IMR-90 (cell line): Measurements from ENCODE around the gene FCN1. TPM values are rescaled to one million over a fixed set of nuclear protein-coding genes. Genes with fewer than 3 reads are reported as not detected.

ENCODE experiments used
- ATAC-seq: fragments of 200-7000 bp; cut with Tn5 transposase; 2 replicates; pipeline ENCODE4 v1.9.1; 2020; ENCODE audit warnings: low read depth, mild to moderate bottlenecking, moderate library complexity
- BruUV-seq: library from RNA; stranded (reverse); fragments of 400-500 nt; replicated peaks from 2 replicates; lab custom pipeline; 2021; lab: Mats Ljungman, UMichigan
- CTCF ChIA-PET: fragments of 300-600 bp; formaldehyde crosslinking; extraction: SDS; loops from one replicate; lab custom pipeline; 2021; ENCODE audit warnings: antibody characterized with exemption; lab: Yijun Ruan, JAX
- POLR2A ChIA-PET: fragments of 300-600 bp; sonication (Branson Sonifier 250); formaldehyde crosslinking; loops from one replicate; lab custom pipeline; 2022; ENCODE audit warnings: antibody characterized with exemption; ENCODE audit not compliant: unreplicated experiment; lab: Charles Lee
- DNase-seq: peaks from one replicate; pipeline ENCODE4 v3.0.0; 2013
- H2AFZ ChIP-seq: replicated peaks from 2 replicates; pipeline ENCODE3; 2013; ENCODE audit warnings: low read length, mild to moderate bottlenecking; ENCODE audit not compliant: poor library complexity
- H2AK5ac ChIP-seq: 2 replicates; pipeline ENCODE4 v1.6.1; 2013; ENCODE audit warnings: low read depth, low read length, inconsistent platforms
- H2AK9ac ChIP-seq: replicated peaks from 2 replicates; pipeline ENCODE3; 2013; ENCODE audit warnings: mild to moderate bottlenecking, low read depth, low read length, moderate library complexity; ENCODE audit not compliant: poor library complexity
- H2BK120ac ChIP-seq: 2 replicates; pipeline ENCODE4 v1.6.1; 2013; ENCODE audit warnings: low read depth, low read length, inconsistent platforms
- H2BK15ac ChIP-seq: 3 replicates; pipeline ENCODE4 v1.6.1; 2013; ENCODE audit warnings: low read depth, low read length, inconsistent platforms
- H2BK20ac ChIP-seq: 2 replicates; pipeline ENCODE4 v1.6.1; 2013; ENCODE audit warnings: low read depth, mild to moderate bottlenecking, inconsistent platforms, low read length, moderate library complexity
- H2BK5ac ChIP-seq: 2 replicates; pipeline ENCODE4 v1.6.1; 2013; ENCODE audit warnings: mild to moderate bottlenecking, low read depth, low read length, inconsistent platforms; ENCODE audit not compliant: poor library complexity, severe bottlenecking
- H3K14ac ChIP-seq: replicated peaks from 2 replicates; pipeline ENCODE4 v1.6.1; 2013; ENCODE audit warnings: low read depth, low read length, inconsistent platforms
- H3K18ac ChIP-seq: 2 replicates; pipeline ENCODE4 v1.6.1; 2013; ENCODE audit warnings: low read depth, low read length, control low read depth
- H3K23ac ChIP-seq: 2 replicates; pipeline ENCODE4 v1.6.1; 2013; ENCODE audit warnings: low read depth, low read length, inconsistent platforms
- H3K27ac ChIP-seq: 2 replicates; pipeline ENCODE4 v1.5.1; 2013; ENCODE audit warnings: mild to moderate bottlenecking, control low read depth, low read length; ENCODE audit not compliant: insufficient read depth
- H3K27me3 ChIP-seq: 2 replicates; pipeline ENCODE4 v1.6.1; 2013; ENCODE audit warnings: low read length; ENCODE audit not compliant: control insufficient read depth, insufficient read depth
- H3K36me3 ChIP-seq: 2 replicates; pipeline ENCODE4 v1.6.1; 2013; ENCODE audit warnings: low read length, mixed read lengths; ENCODE audit not compliant: control insufficient read depth, insufficient read depth
- H3K4ac ChIP-seq: 2 replicates; pipeline ENCODE4 v1.6.1; 2013; ENCODE audit warnings: low read depth, low read length, inconsistent platforms
- H3K4me1 ChIP-seq: 2 replicates; pipeline ENCODE4 v1.6.1; 2013; ENCODE audit warnings: low read length, mixed read lengths; ENCODE audit not compliant: control insufficient read depth, insufficient read depth
- H3K4me2 ChIP-seq: 2 replicates; pipeline ENCODE4 v1.6.1; 2013; ENCODE audit warnings: low read depth, mild to moderate bottlenecking, control low read depth, low read length, moderate library complexity
- H3K4me3 ChIP-seq: 2 replicates; pipeline ENCODE4 v1.5.1; 2013; ENCODE audit warnings: low read depth, mild to moderate bottlenecking, control low read depth, low read length, moderate library complexity; ENCODE audit not compliant: insufficient read depth
- H3K56ac ChIP-seq: 2 replicates; pipeline ENCODE4 v1.6.1; 2013; ENCODE audit warnings: low read length, inconsistent platforms; ENCODE audit not compliant: insufficient read depth; ENCODE audit errors: extremely low read depth
- H3K79me1 ChIP-seq, 2 experiments: 2 replicates each; pipeline ENCODE4 v1.6.1; 2013; ENCODE audit warnings: low read length in 2 of 2, inconsistent platforms in 1 of 2, low read depth in 1 of 2
- H3K9ac ChIP-seq: 2 replicates; pipeline ENCODE4 v1.6.1; 2013; ENCODE audit warnings: low read depth, low read length, control low read depth
- H3K9me1 ChIP-seq: 2 replicates; pipeline ENCODE4 v1.6.1; 2013; ENCODE audit warnings: low read length, inconsistent platforms; ENCODE audit not compliant: insufficient read depth
- H3K9me3 ChIP-seq: 2 replicates; pipeline ENCODE4 v1.6.1; 2013; ENCODE audit warnings: low read length; ENCODE audit not compliant: control insufficient read depth, insufficient read depth
- H4K20me1 ChIP-seq: 2 replicates; pipeline ENCODE4 v1.6.1; 2013; ENCODE audit warnings: low read length, inconsistent platforms; ENCODE audit not compliant: insufficient read depth
- H4K5ac ChIP-seq: 2 replicates; pipeline ENCODE4 v1.6.1; 2013; ENCODE audit warnings: mild to moderate bottlenecking, low read depth, low read length, control low read depth
- H4K8ac ChIP-seq, 2 experiments: 2 replicates each; pipeline ENCODE4 v1.6.1; 2013; ENCODE audit warnings: low read depth in 2 of 2, low read length in 2 of 2, control low read depth in 1 of 2, inconsistent platforms in 1 of 2
- H4K91ac ChIP-seq: 2 replicates; pipeline ENCODE4 v1.6.1; 2013; ENCODE audit warnings: low read depth, low read length, inconsistent platforms; ENCODE audit not compliant: insufficient read depth
- CEBPB ChIP-seq: IDR thresholded peaks from 2 replicates; pipeline ENCODE4 v1.6.1; 2012; ENCODE audit warnings: low read depth, low read length, improper control_type of control experiment
- CHD1 ChIP-seq: IDR thresholded peaks from 2 replicates; pipeline ENCODE4 v1.6.1; 2012; ENCODE audit warnings: low read depth, low read length, improper control_type of control experiment
- FOS ChIP-seq: fragments of 150-350 bp; IDR thresholded peaks from 2 replicates; pipeline ENCODE4 v1.6.1; 2016; ENCODE audit warnings: low read depth, low read length
- MAFK ChIP-seq: IDR thresholded peaks from 2 replicates; pipeline ENCODE4 v1.6.1; 2012; ENCODE audit warnings: low read depth, low read length, improper control_type of control experiment
- MAZ ChIP-seq: IDR thresholded peaks from 2 replicates; pipeline ENCODE4 v1.6.1; 2012; ENCODE audit warnings: low read depth, mild to moderate bottlenecking, low read length, improper control_type of control experiment, moderate library complexity, borderline replicate concordance
- MXI1 ChIP-seq: IDR thresholded peaks from 2 replicates; pipeline ENCODE4 v1.6.1; 2012; ENCODE audit warnings: low read depth, mild to moderate bottlenecking, low read length, moderate library complexity, borderline replicate concordance
- NFE2L2 ChIP-seq: fragments of 150-350 bp; IDR thresholded peaks from 2 replicates; pipeline ENCODE4 v1.6.1; 2016; ENCODE audit warnings: low read depth, mild to moderate bottlenecking, low read length
- POLR2A ChIP-seq: IDR thresholded peaks from 2 replicates; pipeline ENCODE4 v1.6.1; 2012; ENCODE audit warnings: mild to moderate bottlenecking, low read depth, low read length
- RAD21 ChIP-seq: IDR thresholded peaks from 2 replicates; pipeline ENCODE4 v1.6.1; 2012; ENCODE audit warnings: low read length, improper control_type of control experiment
- RCOR1 ChIP-seq: IDR thresholded peaks from 2 replicates; pipeline ENCODE4 v1.6.1; 2012; ENCODE audit warnings: mild to moderate bottlenecking, low read length, improper control_type of control experiment; ENCODE audit not compliant: insufficient replicate concordance
- WGBS, 2 experiments: methylation state at CpG; one replicate each; pipeline versions ENCODE4 v1.1.5 to v1.1.7; 2013; ENCODE audit warnings: missing lambda C conversion rate in 2 of 2; ENCODE audit not compliant: insufficient read length in 1 of 2; ENCODE audit errors: extremely low coverage in 2 of 2; 5-methylcytosine and 5-hydroxymethylcytosine counted together
- dilution Hi-C: fragments of 300-500 bp; cut with HindIII; formaldehyde crosslinking; loops from one replicate; pipeline ENCODE4 v1.14.3; 2018; ENCODE audit warnings: low sequenced_read_pairs; ENCODE audit not compliant: unreplicated experiment
- in situ Hi-C: fragments of 300-500 bp; cut with MboI; formaldehyde crosslinking; loops from 3 replicates; pipeline ENCODE4 v1.14.3; 2019; ENCODE audit warnings: low sequenced_read_pairs, inconsistent platforms, mixed read lengths
- intact Hi-C: fragments of 100-400 bp; cut with micrococcal nuclease; formaldehyde crosslinking; loops from 2 replicates; pipeline ENCODE4 v1.10.0; 2022
- polyA plus RNA-seq, 3 experiments: library from polyadenylated mRNA; depleted of rRNA; stranded (reverse); fragments of >200 nt; gene quantifications; 2 replicates each; pipeline ENCODE4 v1.2.3, GENCODE V29; 2012; ENCODE audit warnings: low replicate concordance in 1 of 3
- total RNA-seq: library from RNA; depleted of rRNA; stranded (reverse); fragments of >200 nt; gene quantifications from 2 replicates; pipeline ENCODE4 v1.2.3, GENCODE V29; 2012
- TF ChIP-seq, protein P1 (sequence below): fragments of 150-350 bp; IDR thresholded peaks from 2 replicates; pipeline ENCODE4 v1.6.1; 2017; ENCODE audit warnings: mild to moderate bottlenecking, antibody characterized with exemption, low read length, low read depth
- TF ChIP-seq, protein P2 (sequence below): conservative IDR thresholded peaks from 2 replicates; pipeline ENCODE4 v1.5.1; 2012; ENCODE audit warnings: mild to moderate bottlenecking, low read depth, low read length, improper control_type of control experiment
- TF ChIP-seq, protein P3 (sequence below): fragments of 150-350 bp; IDR thresholded peaks from 2 replicates; pipeline ENCODE4 v1.6.1; 2016; ENCODE audit warnings: low read depth, mild to moderate bottlenecking, low read length, moderate library complexity, borderline replicate concordance

FCN1 gene
- total and polyA plus RNA-seq, 2 of the 4 experiments (the other 2 are of a cell fraction), result not detected

GRCh38 chr9:134898319-134898718, 19.4 kb downstream of the FCN1 start:
- no TSS peak for BruUV-seq
- intact Hi-C loops, result no loop called here
- POLR2A ChIA-PET, result no interaction called here

More at GRCh38 chr9:134898319-134898718, 19.4 kb downstream of the FCN1 start:
- no peak for DNase-seq
- no peak overlapping the region for H3K56ac ChIP-seq
- H4K8ac ChIP-seq, result no peak overlapping the region
- no peak overlapping the region for H2AFZ ChIP-seq
- H3K9ac ChIP-seq, result no peak overlapping the region
- no peaks in the 10 kb centered on the region for H3K9me1 ChIP-seq
- H2AK5ac ChIP-seq, result no peak overlapping the region
- no peaks in the 10 kb centered on the region for H3K79me1 ChIP-seq
- no peak overlapping the region for H3K23ac ChIP-seq
- no peak for ATAC-seq
- H3K4me1 ChIP-seq, result peaks cover 10% of the 10 kb centered on the region
- no peak overlapping the region for H3K4ac ChIP-seq
- H3K4me3 ChIP-seq, result no peak overlapping the region
- no peak overlapping the region for H3K18ac ChIP-seq
- H2BK5ac ChIP-seq, result no peak overlapping the region
- CTCF ChIA-PET, result no interaction called here
- H2AK9ac ChIP-seq, result no peak overlapping the region
- H3K27me3 ChIP-seq, result peaks cover 12% of the 10 kb centered on the region
- H4K20me1 ChIP-seq, result no peaks in the 10 kb centered on the region
- peaks cover 10% of the 10 kb centered on the region; the same call in 1 of the 2 replicates for H3K9me3 ChIP-seq
- no peak overlapping the region for H3K14ac ChIP-seq
- no CpG with 5 or more reads among the region's 2 CpGs for WGBS, 2 experiments
- H4K91ac ChIP-seq, result no peak overlapping the region
- in situ Hi-C loops, result no loop called here
- no peak overlapping the region for H2BK20ac ChIP-seq
- dilution Hi-C loops, result no loop called here
- H2BK120ac ChIP-seq, result no peak overlapping the region
- TF ChIP-seq CHD1, result no peak
- TF ChIP-seq, protein P1, sequence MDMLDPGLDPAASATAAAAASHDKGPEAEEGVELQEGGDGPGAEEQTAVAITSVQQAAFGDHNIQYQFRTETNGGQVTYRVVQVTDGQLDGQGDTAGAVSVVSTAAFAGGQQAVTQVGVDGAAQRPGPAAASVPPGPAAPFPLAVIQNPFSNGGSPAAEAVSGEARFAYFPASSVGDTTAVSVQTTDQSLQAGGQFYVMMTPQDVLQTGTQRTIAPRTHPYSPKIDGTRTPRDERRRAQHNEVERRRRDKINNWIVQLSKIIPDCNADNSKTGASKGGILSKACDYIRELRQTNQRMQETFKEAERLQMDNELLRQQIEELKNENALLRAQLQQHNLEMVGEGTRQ, result no peak
- TF ChIP-seq, protein P2, sequence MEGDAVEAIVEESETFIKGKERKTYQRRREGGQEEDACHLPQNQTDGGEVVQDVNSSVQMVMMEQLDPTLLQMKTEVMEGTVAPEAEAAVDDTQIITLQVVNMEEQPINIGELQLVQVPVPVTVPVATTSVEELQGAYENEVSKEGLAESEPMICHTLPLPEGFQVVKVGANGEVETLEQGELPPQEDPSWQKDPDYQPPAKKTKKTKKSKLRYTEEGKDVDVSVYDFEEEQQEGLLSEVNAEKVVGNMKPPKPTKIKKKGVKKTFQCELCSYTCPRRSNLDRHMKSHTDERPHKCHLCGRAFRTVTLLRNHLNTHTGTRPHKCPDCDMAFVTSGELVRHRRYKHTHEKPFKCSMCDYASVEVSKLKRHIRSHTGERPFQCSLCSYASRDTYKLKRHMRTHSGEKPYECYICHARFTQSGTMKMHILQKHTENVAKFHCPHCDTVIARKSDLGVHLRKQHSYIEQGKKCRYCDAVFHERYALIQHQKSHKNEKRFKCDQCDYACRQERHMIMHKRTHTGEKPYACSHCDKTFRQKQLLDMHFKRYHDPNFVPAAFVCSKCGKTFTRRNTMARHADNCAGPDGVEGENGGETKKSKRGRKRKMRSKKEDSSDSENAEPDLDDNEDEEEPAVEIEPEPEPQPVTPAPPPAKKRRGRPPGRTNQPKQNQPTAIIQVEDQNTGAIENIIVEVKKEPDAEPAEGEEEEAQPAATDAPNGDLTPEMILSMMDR, result no peak
- TF ChIP-seq MXI1, result no peak
- no peak for TF ChIP-seq RCOR1
- no peak for TF ChIP-seq FOS
- TF ChIP-seq MAFK, result no peak
- TF ChIP-seq RAD21, result no peak
- TF ChIP-seq, protein P3, sequence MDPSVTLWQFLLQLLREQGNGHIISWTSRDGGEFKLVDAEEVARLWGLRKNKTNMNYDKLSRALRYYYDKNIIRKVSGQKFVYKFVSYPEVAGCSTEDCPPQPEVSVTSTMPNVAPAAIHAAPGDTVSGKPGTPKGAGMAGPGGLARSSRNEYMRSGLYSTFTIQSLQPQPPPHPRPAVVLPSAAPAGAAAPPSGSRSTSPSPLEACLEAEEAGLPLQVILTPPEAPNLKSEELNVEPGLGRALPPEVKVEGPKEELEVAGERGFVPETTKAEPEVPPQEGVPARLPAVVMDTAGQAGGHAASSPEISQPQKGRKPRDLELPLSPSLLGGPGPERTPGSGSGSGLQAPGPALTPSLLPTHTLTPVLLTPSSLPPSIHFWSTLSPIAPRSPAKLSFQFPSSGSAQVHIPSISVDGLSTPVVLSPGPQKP, result no peak
- no peak for TF ChIP-seq CEBPB
- TF ChIP-seq MAZ, result no peak
- no peak for TF ChIP-seq POLR2A
- TF ChIP-seq NFE2L2, result no peak
- H2BK15ac ChIP-seq, result no peak overlapping the region
- no peaks in the 10 kb centered on the region for H3K36me3 ChIP-seq
- H4K5ac ChIP-seq, result no peak overlapping the region
- H3K4me2 ChIP-seq, result no peak overlapping the region
- no peak overlapping the region for H3K27ac ChIP-seq
